ENCODE data around the gene ENTPD5. TPM values are rescaled to one million over a fixed set of nuclear protein-coding genes. Genes with fewer than 3 reads are reported as not detected.

The ENTPD5 gene
- total and polyA plus RNA-seq, 2 of the 4 experiments (the other 2 are of a cell fraction): 7.3 to 8.1 TPM

GRCh38 chr14:73955674-73956073 is 63.4 kb downstream of the ENTPD5 start:
- intact Hi-C loops (cut with micrococcal nuclease): no loop called here
- no peak for TF ChIP-seq RAD21 (IDR thresholded peaks at IDR 0.05; ENCODE audit: low read length)
- no peak for TF ChIP-seq FOS (IDR thresholded peaks at IDR 0.05; ENCODE audit: low read depth, low read length)
- TF ChIP-seq BHLHE40 (IDR thresholded peaks at IDR 0.05; ENCODE audit: low read depth, low read length): no peak
- TF ChIP-seq CEBPB (IDR thresholded peaks at IDR 0.05; ENCODE audit: low read depth, low read length): no peak
- TF ChIP-seq MAFK (IDR thresholded peaks at IDR 0.05; ENCODE audit: low read depth, low read length): no peak
- TF ChIP-seq POLR2A (IDR thresholded peaks at IDR 0.05; ENCODE audit: low read depth, low read length): no peak
- TF ChIP-seq CHD1 (IDR thresholded peaks at IDR 0.05; ENCODE audit: low read depth, low read length): no peak
- no peak for TF ChIP-seq USF2 (IDR thresholded peaks at IDR 0.05; ENCODE audit: low read depth, low read length)
- TF ChIP-seq ELK1 (IDR thresholded peaks at IDR 0.05; ENCODE audit: borderline replicate concordance, low read depth, low read length): no peak
- TF ChIP-seq CTCF (conservative IDR thresholded peaks at IDR 0.05; ENCODE audit: low read depth, low read length): no peak
- TF ChIP-seq RCOR1 (IDR thresholded peaks at IDR 0.05; ENCODE audit: insufficient replicate concordance, low read length): no peak
- no peak for TF ChIP-seq SMC3 (IDR thresholded peaks at IDR 0.05; ENCODE audit: low read depth, low read length)
- no peak for TF ChIP-seq MXI1 (IDR thresholded peaks at IDR 0.05; ENCODE audit: borderline replicate concordance, low read depth, low read length)
- TF ChIP-seq MAZ (IDR thresholded peaks at IDR 0.05; ENCODE audit: borderline replicate concordance, low read depth, low read length): no peak
- TF ChIP-seq NFE2L2 (IDR thresholded peaks at IDR 0.05; ENCODE audit: low read depth, low read length): no peak
- no peak for TF ChIP-seq RFX5 (IDR thresholded peaks at IDR 0.05; ENCODE audit: low read depth, low read length)

More at GRCh38 chr14:73955674-73956073, 63.4 kb downstream of the ENTPD5 start:
- Histone ChIP-seq H3K56ac (ENCODE audit: extremely low read depth, insufficient read depth, low read length) (no peak overlapping the region), H3K14ac (replicated peaks; ENCODE audit: low read depth, low read length) (no peak overlapping the region), H3K4me2 (ENCODE audit: low read depth, low read length) (no peak overlapping the region), H3K9me1 (ENCODE audit: insufficient read depth, low read length) (0 out of 2 replicates have a peak, but pooled peaks cover 2% of the 10 kb centered on the region), H3K9ac (ENCODE audit: low read depth, low read length) (no peak overlapping the region), H2AK9ac (replicated peaks; ENCODE audit: low read depth, low read length, poor library complexity) (no peak overlapping the region), H2BK15ac (ENCODE audit: low read depth, low read length) (no peak overlapping the region), H4K91ac (ENCODE audit: insufficient read depth, low read depth, low read length) (no peak overlapping the region), H3K4ac (ENCODE audit: low read depth, low read length) (no peak overlapping the region), H3K23ac (ENCODE audit: low read depth, low read length) (no peak overlapping the region), H4K8ac (ENCODE audit: low read depth in 2 of 2, low read length in 2 of 2) (no peak overlapping the region), H2BK5ac (ENCODE audit: low read depth, low read length, poor library complexity, severe bottlenecking) (no peak overlapping the region), H3K18ac (ENCODE audit: low read depth, low read length) (no peak overlapping the region), H3K27me3 (ENCODE audit: control insufficient read depth, insufficient read depth, low read length) (no peaks in the 10 kb centered on the region), H3K9me3 (ENCODE audit: control insufficient read depth, insufficient read depth, low read length) (no peaks in the 10 kb centered on the region), H2AK5ac (ENCODE audit: low read depth, low read length) (no peak overlapping the region), H2AFZ (replicated peaks; ENCODE audit: low read length, poor library complexity) (no peak overlapping the region), H2BK20ac (ENCODE audit: low read depth, low read length) (no peak overlapping the region), H2BK120ac (ENCODE audit: low read depth, low read length) (no peak overlapping the region), H3K4me3 (ENCODE audit: insufficient read depth, low read depth, low read length) (no peak overlapping the region), H4K20me1 (ENCODE audit: insufficient read depth, low read length) (no peaks in the 10 kb centered on the region), H4K5ac (ENCODE audit: low read depth, low read length) (no peak overlapping the region), H3K79me1 (ENCODE audit: low read depth in 1 of 2, low read length in 2 of 2) (peaks cover 17 to 24% of the 10 kb centered on the region in 2 experiments), H3K4me1 (ENCODE audit: control insufficient read depth, insufficient read depth, low read length) (no peaks in the 10 kb centered on the region; the same call in 1 of the 2 replicates), H3K36me3 (ENCODE audit: control insufficient read depth, insufficient read depth, low read length) (peaks cover 38% of the 10 kb centered on the region), H3K27ac (ENCODE audit: insufficient read depth, low read length) (no peak overlapping the region)
- ATAC-seq (ENCODE audit: low read depth) (no peak), DNase-seq (no peak)
- CTCF ChIA-PET: no interaction called here
- no CpG with 5 or more reads among the region's 5 CpGs for WGBS, 2 experiments (ENCODE audit: extremely low coverage in 2 of 2, insufficient read length in 1 of 2)
- dilution Hi-C loops (cut with HindIII; ENCODE audit: low sequenced_read_pairs, unreplicated experiment) (no loop called here), in situ Hi-C loops (cut with MboI; ENCODE audit: low sequenced_read_pairs) (no loop called here)
- POLR2A ChIA-PET (ENCODE audit: unreplicated experiment): no interaction called here
- BruUV-seq (replicated peaks): no TSS peak
